GM23248 (cell line): Measurements from ENCODE around the gene PDE6G. TPM values are rescaled to one million over a fixed set of nuclear protein-coding genes. Genes with fewer than 3 reads are reported as not detected.

Source experiments
- DNase-seq: peaks from one replicate; pipeline ENCODE4 v3.0.0-alpha.2; 2015
- H2AFZ ChIP-seq: fragments of 200-600 bp; sonication (generic); 2 replicates; pipeline ENCODE4 v1.6.1; 2016; ENCODE audit warnings: antibody characterized with exemption
- H3F3A ChIP-seq: fragments of 200-600 bp; sonication (generic); 2 replicates; pipeline ENCODE4 v1.6.1; 2016; ENCODE audit warnings: mild to moderate bottlenecking, antibody characterized with exemption, mixed run types; ENCODE audit not compliant: insufficient read depth
- H3K27ac ChIP-seq: fragments of 200-600 bp; sonication (generic); 2 replicates; pipeline ENCODE4 v1.5.1; 2016; ENCODE audit warnings: mild to moderate bottlenecking
- H3K27me3 ChIP-seq: fragments of 200-600 bp; sonication (generic); replicated peaks from 2 replicates; pipeline ENCODE4 v1.6.1; 2016; ENCODE audit warnings: mild to moderate bottlenecking; ENCODE audit not compliant: insufficient read depth
- H3K36me3 ChIP-seq: fragments of 200-600 bp; sonication (generic); 2 replicates; pipeline ENCODE4 v1.6.1; 2016; ENCODE audit warnings: low read depth, mild to moderate bottlenecking
- H3K4me1 ChIP-seq: fragments of 200-600 bp; sonication (generic); 2 replicates; pipeline ENCODE4 v1.6.1; 2016; ENCODE audit warnings: mild to moderate bottlenecking; ENCODE audit not compliant: insufficient read depth
- H3K4me2 ChIP-seq: fragments of 200-600 bp; sonication (generic); one replicate; pipeline ENCODE4 v1.6.1; 2016; ENCODE audit warnings: mild to moderate bottlenecking; ENCODE audit not compliant: unreplicated experiment
- H3K4me3 ChIP-seq: fragments of 200-600 bp; sonication (generic); 2 replicates; pipeline ENCODE4 v1.5.1; 2016; ENCODE audit warnings: mild to moderate bottlenecking
- H3K79me2 ChIP-seq: fragments of 200-600 bp; sonication (generic); 2 replicates; pipeline ENCODE4 v1.6.1; 2016; ENCODE audit warnings: mild to moderate bottlenecking; ENCODE audit not compliant: insufficient read depth
- H3K9ac ChIP-seq: fragments of 200-600 bp; sonication (generic); 2 replicates; pipeline ENCODE4 v1.6.1; 2016; ENCODE audit warnings: mild to moderate bottlenecking
- H3K9me2 ChIP-seq: fragments of 200-600 bp; sonication (generic); 2 replicates; pipeline ENCODE4 v1.6.1; 2016; ENCODE audit warnings: mixed run types, mild to moderate bottlenecking, moderate library complexity; ENCODE audit not compliant: insufficient read depth
- H3K9me3 ChIP-seq: fragments of 200-600 bp; sonication (generic); one replicate; pipeline ENCODE4 v1.6.1; 2017; ENCODE audit warnings: low read depth
- H4K20me1 ChIP-seq: fragments of 200-600 bp; sonication (generic); 2 replicates; pipeline ENCODE4 v1.6.0; 2016; ENCODE audit not compliant: insufficient read depth
- EZH2 ChIP-seq: fragments of 200-600 bp; sonication (generic); IDR thresholded peaks from 2 replicates; pipeline ENCODE4 v1.6.1; 2018; ENCODE audit warnings: antibody characterized with exemption, mild to moderate bottlenecking; ENCODE audit not compliant: insufficient read depth, poor library complexity, severe bottlenecking
- EZH2phosphoT487 ChIP-seq: fragments of 200-600 bp; sonication (generic); IDR thresholded peaks from 2 replicates; pipeline ENCODE4 v1.6.1; 2018; ENCODE audit warnings: antibody characterized with exemption, moderate library complexity, mild to moderate bottlenecking, low read depth; ENCODE audit not compliant: insufficient read depth
- WGBS, 2 experiments: methylation state at CpG; one replicate each; pipeline ENCODE4 v1.1.6; 2015 to 2017; ENCODE audit warnings: low lambda C conversion rate in 2 of 2, low coverage in 1 of 2; ENCODE audit errors: missing lambda C conversion rate in 2 of 2; 5-methylcytosine and 5-hydroxymethylcytosine counted together
- in situ Hi-C: fragments of 300-500 bp; cut with MboI; formaldehyde crosslinking; loops from 2 replicates; pipeline ENCODE4 v1.15.0; 2020
- polyA plus RNA-seq: library from polyadenylated mRNA; unstranded; fragments of >200 nt; fragmentation: Nextera tagmentation; extraction: Ambion mirVana; gene quantifications from 2 replicates; pipeline ENCODE4 v1.2.1, GENCODE V29; 2016
- total RNA-seq: library from RNA; depleted of rRNA; stranded (reverse); fragments of >200 nt; shearing (Covaris generic); gene quantifications from 2 replicates; pipeline ENCODE4 v1.2.3, GENCODE V29; 2014

PDE6G gene
- total and polyA plus RNA-seq, 2 experiments from 2014 or later, result not detected

DNA sequence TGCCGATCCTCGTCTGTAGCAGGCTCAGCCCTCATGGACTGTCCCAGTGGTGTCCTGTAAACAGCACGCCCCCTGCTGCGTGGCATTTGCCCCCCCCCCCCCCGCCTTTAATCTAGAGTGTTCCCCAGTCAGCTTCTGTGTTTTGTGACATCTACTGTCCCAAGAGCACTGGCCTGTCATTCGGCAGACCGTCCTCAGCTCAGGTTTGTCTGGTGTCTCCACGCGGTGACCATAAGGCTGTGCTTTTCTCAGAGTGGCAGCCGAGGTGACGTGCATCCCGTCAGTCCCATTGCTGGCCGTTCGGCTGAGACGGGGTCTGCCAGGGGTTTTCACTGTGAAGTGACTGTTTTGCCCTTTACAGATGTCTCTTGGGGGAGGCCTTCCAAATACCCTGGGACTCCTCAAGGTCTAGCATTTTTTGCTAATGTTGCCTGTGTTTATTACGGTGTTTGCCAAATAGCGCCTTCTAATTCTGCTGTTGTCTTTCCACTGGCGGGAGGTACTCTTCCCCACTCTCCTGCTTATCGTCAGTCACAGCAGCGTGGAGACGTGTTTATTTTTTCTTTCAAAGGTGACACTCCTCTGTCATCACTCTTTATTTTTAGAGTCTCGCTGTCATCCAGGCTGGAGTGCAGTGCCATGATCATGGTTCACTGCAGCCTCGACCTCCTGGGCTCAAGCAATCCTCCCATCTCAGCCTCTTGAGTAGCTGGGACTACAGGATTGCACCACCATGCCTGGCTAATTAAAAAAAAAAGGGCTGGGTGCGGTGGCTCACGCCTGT, 41.1 kb upstream of the PDE6G start:
- peaks cover 9% of the 10 kb centered on the region; the same call in 1 of the 2 replicates for H3F3A ChIP-seq
- H3K9me2 ChIP-seq, result no peaks in the 10 kb centered on the region
- no peak overlapping the region for H3K4me3 ChIP-seq
- no peaks in the 10 kb centered on the region for H3K27me3 ChIP-seq
- H3K9me3 ChIP-seq, result no peaks in the 10 kb centered on the region
- TF ChIP-seq EZH2, result no peak
- TF ChIP-seq EZH2phosphoT487, result no peak
- H3K36me3 ChIP-seq, result peaks cover 7% of the 10 kb centered on the region; the same call in 1 of the 2 replicates
- peaks cover 8% of the 10 kb centered on the region; the same call in 1 of the 2 replicates for H3K4me1 ChIP-seq
- H2AFZ ChIP-seq, result no peak overlapping the region
- no peak overlapping the region for H3K27ac ChIP-seq
- H3K4me2 ChIP-seq, result no peak overlapping the region
- peaks cover 94% of the 10 kb centered on the region for H3K79me2 ChIP-seq
- H4K20me1 ChIP-seq, result no peaks in the 10 kb centered on the region
- in situ Hi-C loops, result no loop called here
- WGBS, 2 experiments, result 83 to 87% methylated on average over 25 of the region's 25 CpGs
- DNase-seq, result no peak
- no peak overlapping the region for H3K9ac ChIP-seq

DNA sequence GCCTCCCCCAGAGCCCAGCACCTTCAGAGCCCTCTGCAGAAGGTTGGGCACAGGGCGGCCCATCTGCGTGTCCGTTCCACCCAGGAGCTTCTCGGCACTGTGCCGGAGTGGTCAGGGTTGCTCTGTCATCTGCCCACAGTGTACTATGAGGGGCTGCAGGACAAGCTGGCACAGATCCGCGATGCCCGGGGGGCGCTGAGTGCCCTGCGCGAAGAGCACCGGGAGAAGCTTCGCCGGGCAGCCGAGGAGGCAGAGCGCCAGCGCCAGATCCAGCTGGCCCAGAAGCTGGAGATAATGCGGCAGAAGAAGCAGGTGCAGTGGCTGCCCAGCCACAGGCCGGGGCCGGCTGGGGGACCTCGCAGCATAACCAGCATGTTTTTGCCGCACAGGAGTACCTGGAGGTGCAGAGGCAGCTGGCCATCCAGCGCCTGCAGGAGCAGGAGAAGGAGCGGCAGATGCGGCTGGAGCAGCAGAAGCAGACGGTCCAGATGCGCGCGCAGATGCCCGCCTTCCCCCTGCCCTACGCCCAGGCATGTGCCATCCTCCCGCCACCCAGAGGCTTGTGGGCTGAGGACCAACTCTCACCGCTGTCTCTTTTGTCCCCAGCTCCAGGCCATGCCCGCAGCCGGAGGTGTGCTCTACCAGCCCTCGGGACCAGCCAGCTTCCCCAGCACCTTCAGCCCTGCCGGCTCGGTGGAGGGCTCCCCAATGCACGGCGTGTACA, 40.0 kb upstream of the PDE6G start:
- no peak for DNase-seq
- Histone ChIP-seq H3F3A (peaks cover 5% of the 10 kb centered on the region; the same call in 1 of the 2 replicates), H2AFZ (no peak overlapping the region), H3K27me3 (no peaks in the 10 kb centered on the region), H3K9me2 (no peaks in the 10 kb centered on the region), H4K20me1 (no peaks in the 10 kb centered on the region), H3K9me3 (no peaks in the 10 kb centered on the region), H3K9ac (no peak overlapping the region), H3K4me3 (no peak overlapping the region), H3K79me2 (peaks cover 95% of the 10 kb centered on the region), H3K4me2 (no peak overlapping the region), H3K27ac (no peak overlapping the region), H3K4me1 (no peaks in the 10 kb centered on the region), H3K36me3 (peaks cover 17% of the 10 kb centered on the region; the same call in 1 of the 2 replicates)
- TF ChIP-seq EZH2phosphoT487 (no peak), EZH2 (no peak)
- in situ Hi-C loops, result no loop called here
- 93 to 95% methylated on average over 39 to 40 of the region's 40 CpGs for WGBS, 2 experiments

DNA sequence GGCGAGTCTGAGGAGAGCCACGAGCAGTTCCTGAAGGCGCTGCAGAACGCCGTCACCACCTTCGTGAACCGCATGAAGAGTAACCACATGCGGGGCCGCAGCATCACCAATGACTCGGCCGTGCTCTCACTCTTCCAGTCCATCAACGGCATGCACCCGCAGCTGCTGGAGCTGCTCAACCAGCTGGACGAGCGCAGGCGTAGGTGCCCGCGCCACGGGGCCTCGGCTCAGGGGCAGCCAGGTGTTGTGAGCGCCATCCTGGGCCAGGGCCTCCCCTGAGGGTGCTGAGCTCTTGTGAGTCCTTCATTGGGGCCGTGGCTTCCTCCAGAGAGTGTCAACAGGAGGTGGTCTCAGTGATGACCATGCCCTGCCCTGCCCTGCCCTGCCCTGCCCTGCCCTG, 39.5 kb upstream of the PDE6G start:
- Histone ChIP-seq H3F3A (peaks cover 5% of the 10 kb centered on the region; the same call in 1 of the 2 replicates), H3K4me1 (no peaks in the 10 kb centered on the region), H3K36me3 (peaks cover 18% of the 10 kb centered on the region; the same call in 1 of the 2 replicates), H3K9me3 (no peaks in the 10 kb centered on the region), H3K79me2 (peaks cover 95% of the 10 kb centered on the region), H3K9ac (no peak overlapping the region), H3K27me3 (no peaks in the 10 kb centered on the region), H3K27ac (no peak overlapping the region), H2AFZ (no peak overlapping the region), H3K4me2 (no peak overlapping the region), H3K4me3 (no peak overlapping the region), H4K20me1 (no peaks in the 10 kb centered on the region), H3K9me2 (no peaks in the 10 kb centered on the region)
- in situ Hi-C loops, result no loop called here
- WGBS, 2 experiments, result 95% methylated on average over 17 to 22 of the region's 22 CpGs
- TF ChIP-seq EZH2phosphoT487 (no peak), EZH2 (no peak)
- no peak for DNase-seq

DNA sequence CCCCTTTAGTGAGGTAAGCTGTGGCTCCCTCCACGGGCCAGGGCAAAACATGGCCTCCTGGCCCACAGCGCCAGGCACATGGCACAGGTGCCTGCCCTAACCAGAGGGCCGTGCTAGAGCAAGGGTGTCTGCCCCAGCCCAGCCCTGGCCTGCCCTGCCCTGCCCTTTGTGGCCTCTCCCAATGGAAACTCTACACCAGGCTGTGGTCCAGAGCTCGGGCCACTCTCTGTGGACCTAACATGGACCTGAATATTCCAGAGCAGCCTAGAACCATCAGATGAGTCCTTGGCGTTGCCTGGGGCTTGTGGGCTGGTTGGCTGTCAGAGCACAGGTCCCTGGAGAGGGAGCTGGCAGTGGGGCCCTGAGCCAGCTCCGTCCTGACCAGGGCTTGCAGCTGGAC, 38.9 kb upstream of the PDE6G start:
- no peaks in the 10 kb centered on the region for H3K9me2 ChIP-seq
- no peaks in the 10 kb centered on the region for H3K9me3 ChIP-seq
- H3K4me2 ChIP-seq, result no peak overlapping the region
- H3K9ac ChIP-seq, result no peak overlapping the region
- H3K27me3 ChIP-seq, result no peaks in the 10 kb centered on the region
- no peak for TF ChIP-seq EZH2
- no peak for TF ChIP-seq EZH2phosphoT487
- H3F3A ChIP-seq, result peaks cover 5% of the 10 kb centered on the region; the same call in 1 of the 2 replicates
- 87% methylated on average over 6 of the region's 6 CpGs for WGBS, 2 experiments
- no peaks in the 10 kb centered on the region for H3K4me1 ChIP-seq
- in situ Hi-C loops, result no loop called here
- no peak for DNase-seq
- H3K27ac ChIP-seq, result no peak overlapping the region
- H4K20me1 ChIP-seq, result no peaks in the 10 kb centered on the region
- peaks cover 18% of the 10 kb centered on the region; the same call in 1 of the 2 replicates for H3K36me3 ChIP-seq
- H2AFZ ChIP-seq, result no peak overlapping the region
- peaks cover 96% of the 10 kb centered on the region for H3K79me2 ChIP-seq
- H3K4me3 ChIP-seq, result no peak overlapping the region
